GM19239 (cell line): ENCODE data around the gene KIF16B.

Source experiments
- DNase-seq: peaks from one replicate; pipeline ENCODE4 v3.0.0; 2011; ENCODE audit warnings: low spot score; ENCODE audit not compliant: insufficient read length
- FAIRE-seq: peaks from 2 replicates; lab custom pipeline; 2011; peaks lifted over from hg19 to GRCh38; lab: Jason Lieb, UNC

KIF16B gene, protein sequence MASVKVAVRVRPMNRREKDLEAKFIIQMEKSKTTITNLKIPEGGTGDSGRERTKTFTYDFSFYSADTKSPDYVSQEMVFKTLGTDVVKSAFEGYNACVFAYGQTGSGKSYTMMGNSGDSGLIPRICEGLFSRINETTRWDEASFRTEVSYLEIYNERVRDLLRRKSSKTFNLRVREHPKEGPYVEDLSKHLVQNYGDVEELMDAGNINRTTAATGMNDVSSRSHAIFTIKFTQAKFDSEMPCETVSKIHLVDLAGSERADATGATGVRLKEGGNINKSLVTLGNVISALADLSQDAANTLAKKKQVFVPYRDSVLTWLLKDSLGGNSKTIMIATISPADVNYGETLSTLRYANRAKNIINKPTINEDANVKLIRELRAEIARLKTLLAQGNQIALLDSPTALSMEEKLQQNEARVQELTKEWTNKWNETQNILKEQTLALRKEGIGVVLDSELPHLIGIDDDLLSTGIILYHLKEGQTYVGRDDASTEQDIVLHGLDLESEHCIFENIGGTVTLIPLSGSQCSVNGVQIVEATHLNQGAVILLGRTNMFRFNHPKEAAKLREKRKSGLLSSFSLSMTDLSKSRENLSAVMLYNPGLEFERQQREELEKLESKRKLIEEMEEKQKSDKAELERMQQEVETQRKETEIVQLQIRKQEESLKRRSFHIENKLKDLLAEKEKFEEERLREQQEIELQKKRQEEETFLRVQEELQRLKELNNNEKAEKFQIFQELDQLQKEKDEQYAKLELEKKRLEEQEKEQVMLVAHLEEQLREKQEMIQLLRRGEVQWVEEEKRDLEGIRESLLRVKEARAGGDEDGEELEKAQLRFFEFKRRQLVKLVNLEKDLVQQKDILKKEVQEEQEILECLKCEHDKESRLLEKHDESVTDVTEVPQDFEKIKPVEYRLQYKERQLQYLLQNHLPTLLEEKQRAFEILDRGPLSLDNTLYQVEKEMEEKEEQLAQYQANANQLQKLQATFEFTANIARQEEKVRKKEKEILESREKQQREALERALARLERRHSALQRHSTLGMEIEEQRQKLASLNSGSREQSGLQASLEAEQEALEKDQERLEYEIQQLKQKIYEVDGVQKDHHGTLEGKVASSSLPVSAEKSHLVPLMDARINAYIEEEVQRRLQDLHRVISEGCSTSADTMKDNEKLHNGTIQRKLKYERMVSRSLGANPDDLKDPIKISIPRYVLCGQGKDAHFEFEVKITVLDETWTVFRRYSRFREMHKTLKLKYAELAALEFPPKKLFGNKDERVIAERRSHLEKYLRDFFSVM (N-terminal part only)

GRCh38 chr20:16573001-16573965 is at the start of gene KIF16B:
Gene KIF16B, minus strand, starts transcription at chr20:16573448. Its CDS starts 173 bp downstream, at chr20:16573275.
- peak; percentile 52 for FAIRE-seq
- DNase-seq = peak; percentile 56

- no peak for FAIRE-seq
- DNase-seq = no peak
These were observed 49.3 kb upstream of the KIF16B start for GRCh38 chr20:16622501-16622900.

- FAIRE-seq = no peak
These were observed 48.3 kb upstream of the KIF16B start for GRCh38 chr20:16621435-16622141.

GRCh38 chr20:16620961-16621360 is 47.7 kb upstream of the KIF16B start:
- FAIRE-seq = no peak
- no peak for DNase-seq

More at GRCh38 chr20:16621435-16622141, 48.3 kb upstream of the KIF16B start:
- DNase-seq = no peak

DNA sequence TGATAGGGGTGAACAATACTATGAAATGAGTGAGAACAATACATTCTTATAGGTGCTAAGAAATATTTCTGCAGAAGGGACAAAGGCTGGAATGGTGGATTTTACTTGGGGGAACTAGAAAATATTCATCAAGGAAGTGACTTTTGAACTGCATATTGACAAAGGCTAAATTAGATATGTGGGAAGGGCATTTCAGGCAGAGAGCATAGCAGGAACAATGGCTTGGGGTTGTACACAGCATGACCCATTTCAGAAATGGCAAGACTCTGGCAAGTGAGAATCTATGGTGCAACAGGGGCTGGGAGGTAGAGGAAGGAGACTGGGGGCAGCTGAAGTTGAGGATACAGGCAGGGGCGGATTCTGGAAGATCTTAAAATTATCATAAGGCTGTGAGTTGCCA is 46.7 kb upstream of the KIF16B start:
- no peak for DNase-seq
- FAIRE-seq = no peak

GRCh38 chr20:16617056-16617455 is 43.8 kb upstream of the KIF16B start:
- no peak for FAIRE-seq
- DNase-seq = no peak

DNA sequence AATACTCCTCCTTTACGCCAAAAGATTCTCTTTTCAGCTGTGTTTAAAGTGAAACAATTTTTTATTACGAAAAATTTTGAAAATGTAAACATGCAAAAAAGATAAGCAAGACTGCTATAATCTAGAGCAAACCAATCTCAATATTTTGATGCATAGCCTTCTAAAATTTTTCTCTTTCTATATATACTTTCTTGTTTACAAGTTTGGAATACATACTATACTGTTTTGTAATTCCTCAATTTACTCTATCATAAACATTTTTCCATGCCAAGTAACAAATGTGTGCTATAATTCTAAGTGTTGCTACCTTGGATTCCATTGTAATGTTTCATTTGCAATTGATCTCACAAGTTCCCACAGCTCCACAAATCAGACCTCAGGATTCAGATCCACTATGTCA is 43.1 kb upstream of the KIF16B start:
- DNase-seq (no peak), FAIRE-seq (no peak)

DNA sequence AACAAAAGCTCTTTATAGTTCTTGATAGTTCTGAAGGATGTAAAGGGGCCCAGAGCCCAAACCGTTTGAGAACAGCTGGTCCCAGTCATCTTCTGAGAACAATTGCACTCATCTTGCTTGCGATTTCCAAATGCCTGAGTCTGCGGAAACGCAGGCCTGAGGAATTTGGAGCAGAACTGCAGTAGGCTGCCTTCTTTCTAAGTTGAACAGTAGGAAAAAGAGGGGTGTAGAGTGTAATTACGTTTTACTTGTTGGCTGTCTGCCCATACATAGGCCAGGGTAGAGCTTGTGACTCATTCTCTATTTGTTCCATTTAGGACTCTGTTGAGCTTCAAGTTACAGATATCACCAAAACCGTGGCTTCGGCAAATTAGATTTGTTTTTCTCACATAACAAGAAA is 42.0 kb upstream of the KIF16B start:
- DNase-seq (no peak), FAIRE-seq (no peak)

GRCh38 chr20:16613954-16614353 is 40.7 kb upstream of the KIF16B start:
- no peak for FAIRE-seq

GRCh38 chr20:16612706-16613105 is 39.5 kb upstream of the KIF16B start:
- no peak for DNase-seq

More at GRCh38 chr20:16613954-16614353, 40.7 kb upstream of the KIF16B start:
- DNase-seq = no peak

GRCh38 chr20:16611817-16612216 is 38.6 kb upstream of the KIF16B start:
- FAIRE-seq (no peak), DNase-seq (no peak)

More at GRCh38 chr20:16612706-16613105, 39.5 kb upstream of the KIF16B start:
- no peak for FAIRE-seq

- no peak for FAIRE-seq
- DNase-seq = no peak
These were observed 35.8 kb upstream of the KIF16B start for GRCh38 chr20:16609066-16609465.

- FAIRE-seq (no peak), DNase-seq (no peak)
These were observed 35.0 kb upstream of the KIF16B start for GRCh38 chr20:16608277-16608650.

- no peak for FAIRE-seq
These were observed 34.4 kb upstream of the KIF16B start for GRCh38 chr20:16607364-16608276.

GRCh38 chr20:16606468-16607070 is 33.3 kb upstream of the KIF16B start:
- DNase-seq (no peak), FAIRE-seq (no peak)

More at GRCh38 chr20:16607364-16608276, 34.4 kb upstream of the KIF16B start:
- DNase-seq = no peak

GRCh38 chr20:16601047-16601446 is 27.8 kb upstream of the KIF16B start:
- no peak for FAIRE-seq
- DNase-seq = no peak

DNA sequence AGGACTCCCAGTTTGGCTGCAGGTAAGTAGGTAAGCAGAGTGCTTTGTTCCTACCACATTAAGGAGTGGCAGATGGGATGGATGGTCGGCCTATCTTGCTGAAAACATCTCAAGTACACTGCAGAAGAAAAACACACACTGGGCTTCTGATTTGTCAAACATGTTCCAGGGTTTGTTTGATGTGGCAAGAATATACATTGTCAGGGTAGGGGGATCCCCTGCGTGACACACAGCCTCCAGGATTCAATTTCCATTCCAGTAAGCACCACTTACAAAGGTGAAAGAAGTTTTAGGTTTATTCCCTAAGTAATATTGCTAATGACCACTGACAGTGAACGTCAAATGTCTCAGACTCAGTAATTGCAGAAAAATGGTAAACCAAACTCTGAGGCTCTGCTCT is 26.0 kb upstream of the KIF16B start:
- DNase-seq (no peak), FAIRE-seq (no peak)
